ENCODE measurements around the gene MCF2L2. TPM values are rescaled to one million over a fixed set of nuclear protein-coding genes. Genes with fewer than 3 reads are reported as not detected.
A peak's percentile ranks its signal among the peaks of the same experiment; 100 is the strongest.

MCF2L2 gene
- total and polyA plus RNA-seq, 12 donors, result 6.5 to 62.7 (median 21.7) TPM

- peak in 1 of 7 donors; percentile 29 for DNase-seq
- Histone ChIP-seq H3K36me3 (replicated peaks in 1 of 2) (no peaks in the 10 kb centered on the region), H3K4me1 (replicated peaks in 1 of 2) (peaks cover 13 to 18% of the 10 kb centered on the region in 2 donors), H3K27me3 (no peaks in the 10 kb centered on the region), H3K27ac (peak overlapping the region in 4 of 5 donors; percentile 1 to 74 (median 29)), H3K4me3 (no peak overlapping the region), H3K9me3 (replicated peaks in 1 of 3) (no peaks in the 10 kb centered on the region)
- TF ChIP-seq CTCF (IDR thresholded peaks at IDR 0.05) (peak in 1 of 6 experiments; percentile 14), POLR2A (IDR thresholded peaks at IDR 0.05) (no peak)
- intact Hi-C loops (cut with DNase I), result no loop called here
- WGBS, 4 donors, result 27 to 49% (median 30%) methylated on average over 1 of the region's 1 CpG
These were observed 7.2 kb upstream of the MCF2L2 start for GRCh38 chr3:183435661-183436060.

- Histone ChIP-seq H3K4me1 (replicated peaks in 1 of 2) (peaks cover 13 to 18% of the 10 kb centered on the region in 2 donors), H3K4me3 (no peak overlapping the region), H3K9me3 (replicated peaks in 1 of 3) (no peaks in the 10 kb centered on the region), H3K27ac (peak overlapping the region in 2 of 5 donors; percentile 4 to 54), H3K27me3 (no peaks in the 10 kb centered on the region), H3K36me3 (replicated peaks in 1 of 2) (no peaks in the 10 kb centered on the region)
- intact Hi-C loops (cut with DNase I), result no loop called here
- WGBS, 4 donors, result 90 to 97% (median 93%) methylated on average over 2 of the region's 2 CpGs
- no peak for TF ChIP-seq CTCF (IDR thresholded peaks at IDR 0.05)
- no peak for TF ChIP-seq POLR2A (IDR thresholded peaks at IDR 0.05)
- DNase-seq, result no peak
These were observed 6.6 kb upstream of the MCF2L2 start for GRCh38 chr3:183434992-183435391.

GRCh38 chr3:183434503-183434902 lies 6.1 kb upstream of the MCF2L2 start:
- Histone ChIP-seq H3K27me3 (no peaks in the 10 kb centered on the region), H3K9me3 (replicated peaks in 1 of 3) (no peaks in the 10 kb centered on the region), H3K27ac (no peak overlapping the region), H3K4me3 (no peak overlapping the region), H3K36me3 (replicated peaks in 1 of 2) (no peaks in the 10 kb centered on the region), H3K4me1 (replicated peaks in 1 of 2) (peaks cover 13 to 18% of the 10 kb centered on the region in 2 donors)
- WGBS, 4 donors, result 17 to 23% (median 20%) methylated on average over 7 to 9 of the region's 9 CpGs
- TF ChIP-seq CTCF (IDR thresholded peaks at IDR 0.05), result no peak
- no peak for TF ChIP-seq POLR2A (IDR thresholded peaks at IDR 0.05)
- DNase-seq, result no peak
- intact Hi-C loops (cut with DNase I), result no loop called here

- Histone ChIP-seq H3K27me3 (no peaks in the 10 kb centered on the region), H3K36me3 (replicated peaks in 1 of 2) (no peaks in the 10 kb centered on the region), H3K27ac (no peak overlapping the region), H3K4me3 (no peak overlapping the region), H3K9me3 (replicated peaks in 1 of 3) (no peaks in the 10 kb centered on the region), H3K4me1 (replicated peaks in 1 of 2) (peaks cover 6 to 25% of the 10 kb centered on the region in 2 donors)
- 75 to 81% (median 77%) methylated on average over 5 of the region's 5 CpGs for WGBS, 4 donors
- DNase-seq, result no peak
- intact Hi-C loops (cut with DNase I), result no loop called here
- TF ChIP-seq POLR2A (IDR thresholded peaks at IDR 0.05) (no peak), CTCF (IDR thresholded peaks at IDR 0.05) (no peak)
These were observed 2.0 kb upstream of the MCF2L2 start for GRCh38 chr3:183430325-183430957.
